CD4-positive, alpha-beta T cell treated with Interleukin-2 at 100 ng/mL for 4 hours (primary cell): ENCODE data around the gene CEP164.

Experiments
- DNase-seq: peaks from one replicate; pipeline ENCODE4 v3.0.0-alpha.2; 2020; ENCODE audit warnings: low spot score

CEP164 gene

GRCh38 chr11:117327567-117328374 is at the start of gene CEP164:
Gene CEP164 (plus strand): TSS chr11:117327854. CDS start chr11:117338587, 10,733 bp downstream.
- DNase-seq = peak; percentile 97

- no peak for DNase-seq
These were observed 49.3 kb upstream of the CEP164 start for GRCh38 chr11:117278347-117278746.

- peak; percentile 43 for DNase-seq
These were observed 47.8 kb upstream of the CEP164 start for GRCh38 chr11:117279711-117280376.

GRCh38 chr11:117281159-117281558 is 46.5 kb upstream of the CEP164 start:
- DNase-seq = no peak

- DNase-seq = no peak
These were observed 45.8 kb upstream of the CEP164 start for GRCh38 chr11:117281869-117282268.

- DNase-seq = no peak
These were observed 44.7 kb upstream of the CEP164 start for GRCh38 chr11:117282956-117283355.

- no peak for DNase-seq
These were observed 43.6 kb upstream of the CEP164 start for GRCh38 chr11:117284053-117284452.

- no peak for DNase-seq
These were observed 41.1 kb upstream of the CEP164 start for GRCh38 chr11:117286588-117286987.

GRCh38 chr11:117287668-117288067 is 40.0 kb upstream of the CEP164 start:
- no peak for DNase-seq

GRCh38 chr11:117289795-117290194 is 37.9 kb upstream of the CEP164 start:
- DNase-seq = no peak

- DNase-seq = no peak
These were observed 36.8 kb upstream of the CEP164 start, which contains the start of gene BACE1-AS for GRCh38 chr11:117290809-117291396. Gene BACE1-AS (plus strand): TSS chr11:117291346.

- no peak for DNase-seq
These were observed 35.0 kb upstream of the CEP164 start for GRCh38 chr11:117292616-117293015.

- no peak for DNase-seq
These were observed 32.1 kb upstream of the CEP164 start for GRCh38 chr11:117295438-117296137.

- DNase-seq = no peak
These were observed 30.8 kb upstream of the CEP164 start for GRCh38 chr11:117296881-117297280.

- DNase-seq = no peak
These were observed 29.5 kb upstream of the CEP164 start for GRCh38 chr11:117298195-117298594.

- DNase-seq = no peak
These were observed 28.0 kb upstream of the CEP164 start for GRCh38 chr11:117299351-117300282.

- DNase-seq = no peak
These were observed 27.4 kb upstream of the CEP164 start for GRCh38 chr11:117300283-117300663.

- DNase-seq = no peak
These were observed 26.9 kb upstream of the CEP164 start for GRCh38 chr11:117300773-117301172.

GRCh38 chr11:117302228-117302627 is 25.4 kb upstream of the CEP164 start:
- DNase-seq = no peak

- no peak for DNase-seq
These were observed 24.6 kb upstream of the CEP164 start for GRCh38 chr11:117303101-117303500.

GRCh38 chr11:117303646-117304315 is 23.9 kb upstream of the CEP164 start:
- DNase-seq = no peak
